Measurements from ENCODE around the gene AGMO. TPM values are rescaled to one million over a fixed set of nuclear protein-coding genes. Genes with fewer than 3 reads are reported as not detected.

The AGMO gene
- total and polyA plus RNA-seq, 2 experiments from 2014 or later = 0.42 to 0.55 TPM

GRCh38 chr7:15174485-15174884, 387.3 kb downstream of the AGMO start (continued):
- TF ChIP-seq ZNF462 (CRISPR knock-in tag; IDR thresholded peaks at IDR 0.05) (no peak), REST (IDR thresholded peaks at IDR 0.05; ENCODE audit: unreplicated experiment) (no peak), JUNB (IDR thresholded peaks at IDR 0.05; ENCODE audit: unreplicated experiment) (no peak), ETS1 (IDR thresholded peaks at IDR 0.05) (no peak), EZH2 (IDR thresholded peaks at IDR 0.05; ENCODE audit: low read depth, unreplicated experiment) (no peak)
